H9 (cell line): ENCODE results near the gene FOXN4. TPM values are rescaled to one million over a fixed set of nuclear protein-coding genes. Genes with fewer than 3 reads are reported as not detected.

Experiments
- DNase-seq: peaks from one replicate; pipeline ENCODE4 v3.0.0-alpha.2; 2017
- H2AFZ ChIP-seq: one replicate; pipeline ENCODE4 v1.6.1; 2013; ENCODE audit warnings: mild to moderate bottlenecking, low read length, control low read depth, moderate library complexity
- H2AK5ac ChIP-seq: 2 replicates; pipeline ENCODE4 v1.6.1; 2013; ENCODE audit warnings: low read length, control low read depth, mixed read lengths; ENCODE audit not compliant: insufficient read length
- H2BK120ac ChIP-seq: one replicate; pipeline ENCODE4 v1.6.1; 2013; ENCODE audit warnings: low read depth, mild to moderate bottlenecking, low read length, control low read depth, inconsistent platforms; ENCODE audit not compliant: poor library complexity, severe bottlenecking
- H2BK12ac ChIP-seq: 2 replicates; pipeline ENCODE4 v1.6.1; 2013; ENCODE audit warnings: low read length, control low read depth, mixed read lengths, low read depth; ENCODE audit not compliant: insufficient read length
- H2BK15ac ChIP-seq: 2 replicates; pipeline ENCODE4 v1.6.1; 2013; ENCODE audit warnings: low read depth, low read length, control low read depth
- H2BK20ac ChIP-seq: one replicate; pipeline ENCODE4 v1.6.1; 2013; ENCODE audit warnings: low read depth, mild to moderate bottlenecking, low read length, control low read depth, inconsistent platforms; ENCODE audit not compliant: poor library complexity, severe bottlenecking
- H2BK5ac ChIP-seq: 2 replicates; pipeline ENCODE4 v1.6.1; 2013; ENCODE audit warnings: low read length, control low read depth, mixed read lengths; ENCODE audit not compliant: insufficient read length
- H3K14ac ChIP-seq: 2 replicates; pipeline ENCODE4 v1.6.1; 2013; ENCODE audit warnings: low read length, control low read depth; ENCODE audit not compliant: insufficient read depth
- H3K18ac ChIP-seq: 2 replicates; pipeline ENCODE4 v1.6.1; 2013; ENCODE audit warnings: low read depth, mild to moderate bottlenecking, mixed read lengths, low read length, control low read depth; ENCODE audit not compliant: insufficient read length
- H3K23ac ChIP-seq: 2 replicates; pipeline ENCODE4 v1.6.1; 2013; ENCODE audit warnings: low read length, control low read depth, mixed read lengths, low read depth; ENCODE audit not compliant: insufficient read length
- H3K23me2 ChIP-seq: 2 replicates; pipeline ENCODE4 v1.6.1; 2013; ENCODE audit warnings: low read depth, mild to moderate bottlenecking, mixed read lengths, low read length, control low read depth; ENCODE audit not compliant: insufficient read length, poor library complexity, severe bottlenecking
- H3K27ac ChIP-seq: 2 replicates; pipeline ENCODE4 v1.5.1; 2013; ENCODE audit warnings: low read length, control low read depth, mixed read lengths, low read depth; ENCODE audit not compliant: insufficient read length
- H3K27me3 ChIP-seq: 2 replicates; pipeline ENCODE4 v1.6.1; 2013; ENCODE audit warnings: low read length, control low read depth, inconsistent platforms; ENCODE audit not compliant: insufficient read depth
- H3K4ac ChIP-seq: 2 replicates; pipeline ENCODE4 v1.6.1; 2013; ENCODE audit warnings: low read depth, mild to moderate bottlenecking, control low read depth, inconsistent platforms, low read length, moderate library complexity
- H3K4me1 ChIP-seq: 2 replicates; pipeline ENCODE4 v1.6.1; 2013; ENCODE audit warnings: low read length, control low read depth, inconsistent platforms; ENCODE audit not compliant: insufficient read depth
- H3K4me2 ChIP-seq: 2 replicates; pipeline ENCODE4 v1.6.1; 2013; ENCODE audit warnings: low read length, control low read depth, mixed read lengths; ENCODE audit not compliant: insufficient read length, insufficient read depth
- H3K56ac ChIP-seq: 2 replicates; pipeline ENCODE4 v1.6.1; 2013; ENCODE audit warnings: low read depth, mild to moderate bottlenecking, mixed read lengths, low read length, control low read depth; ENCODE audit not compliant: insufficient read length
- H3K79me1 ChIP-seq: 2 replicates; pipeline ENCODE4 v1.6.1; 2013; ENCODE audit warnings: low read depth, mild to moderate bottlenecking, moderate library complexity, low read length, control low read depth, inconsistent platforms; ENCODE audit not compliant: insufficient read depth, poor library complexity, severe bottlenecking
- H3K79me2 ChIP-seq: 2 replicates; pipeline ENCODE4 v1.6.1; 2013; ENCODE audit warnings: low read length, control low read depth, inconsistent platforms; ENCODE audit not compliant: insufficient read depth
- H3K9ac ChIP-seq: 2 replicates; pipeline ENCODE4 v1.6.1; 2013; ENCODE audit warnings: low read length, control low read depth, mixed read lengths; ENCODE audit not compliant: insufficient read length; ENCODE audit errors: extremely low read depth
- H3K9me3 ChIP-seq: one replicate; pipeline ENCODE4 v1.6.1; 2013; ENCODE audit warnings: low read depth, low read length, inconsistent platforms; ENCODE audit not compliant: control insufficient read depth
- H3T11ph ChIP-seq: one replicate; pipeline ENCODE4 v1.6.1; 2013; ENCODE audit warnings: mild to moderate bottlenecking, low read length, control low read depth, inconsistent platforms
- H4K20me1 ChIP-seq: one replicate; pipeline ENCODE4 v1.6.1; 2013; ENCODE audit not compliant: control insufficient read depth, insufficient read length, insufficient read depth
- H4K5ac ChIP-seq: 2 replicates; pipeline ENCODE4 v1.6.1; 2013; ENCODE audit warnings: low read depth, mild to moderate bottlenecking, mixed read lengths, low read length, control low read depth; ENCODE audit not compliant: insufficient read length
- H4K8ac ChIP-seq: replicated peaks from 2 replicates; pipeline ENCODE4 v1.6.1; 2013; ENCODE audit warnings: low read length, control low read depth, mixed read lengths, low read depth; ENCODE audit not compliant: insufficient read length
- H4K91ac ChIP-seq: 2 replicates; pipeline ENCODE4 v1.6.1; 2013; ENCODE audit warnings: low read depth, mild to moderate bottlenecking, moderate library complexity, mixed read lengths, low read length, control low read depth; ENCODE audit not compliant: insufficient read length
- H3K27ac Mint-ChIP-seq, 3 experiments: 2 replicates in 2 of 3; 3 replicates in 1 of 3; pipeline ENCODE4 v1.8.0; 2020 to 2021; ENCODE audit warnings: mixed read lengths in 3 of 3, mild to moderate bottlenecking in 1 of 3, moderate library complexity in 1 of 3
- H3K27me3 Mint-ChIP-seq: 2 replicates; pipeline ENCODE4 v1.8.0; 2021; ENCODE audit warnings: low read depth, mild to moderate bottlenecking, moderate library complexity, mixed read lengths
- H3K36me3 Mint-ChIP-seq, 3 experiments: 2 replicates in 2 of 3; 3 replicates in 1 of 3; pipeline ENCODE4 v1.8.0; 2020 to 2021; ENCODE audit warnings: low read depth in 3 of 3, mixed read lengths in 3 of 3; ENCODE audit not compliant: insufficient read depth in 1 of 3
- H3K4me1 Mint-ChIP-seq, 2 experiments: 2 replicates each; pipeline ENCODE4 v1.8.0; 2020; ENCODE audit warnings: mixed read lengths in 2 of 2
- H3K4me3 Mint-ChIP-seq, 2 experiments: 2 replicates in 1 of 2; 3 replicates in 1 of 2; pipeline ENCODE4 v1.8.0; 2020 to 2021; ENCODE audit warnings: mild to moderate bottlenecking in 2 of 2, mixed read lengths in 2 of 2, moderate library complexity in 1 of 2
- H3K9me3 Mint-ChIP-seq, 2 experiments: 2 replicates in 1 of 2; 3 replicates in 1 of 2; pipeline ENCODE4 v1.8.0; 2020; ENCODE audit warnings: mild to moderate bottlenecking in 2 of 2, mixed read lengths in 2 of 2, moderate library complexity in 1 of 2
- CTCF ChIP-seq: fragments of 200-600 bp; sonication (generic); conservative IDR thresholded peaks from 3 replicates; pipeline ENCODE4 v1.8.0; 2021; ENCODE audit warnings: antibody characterized with exemption, mild to moderate bottlenecking
- WGBS: extraction: QIAGEN DNeasy Blood & Tissue Kit; methylation state at CpG from one replicate; pipeline ENCODE4 v1.1.7; 2013; ENCODE audit warnings: missing lambda C conversion rate, low lambda C conversion rate, mixed read lengths; ENCODE audit not compliant: insufficient read length; ENCODE audit errors: extremely low coverage; 5-methylcytosine and 5-hydroxymethylcytosine counted together
- total RNA-seq: library from RNA; stranded (reverse); gene quantifications from 2 replicates; pipeline ENCODE4 v1.2.1, GENCODE V29; 2021

FOXN4 gene
- total RNA-seq, 1 experiment from 2014 or later = 0.39 TPM

GRCh38 chr12:109278912-109279311 lies 30.2 kb downstream of the FOXN4 start:
- H4K91ac ChIP-seq = no peak overlapping the region
- no peak overlapping the region for H3K4ac ChIP-seq
- no peak overlapping the region for H2BK20ac ChIP-seq
- Mint-ChIP-seq H3K9me3 (no peaks in the 10 kb centered on the region; a peak in 1 of 5 replicates), H3K27me3 (peaks cover 3% of the 10 kb centered on the region), H3K4me1 (peaks cover 7 to 12% of the 10 kb centered on the region in 2 experiments), H3K36me3 (no peaks in the 10 kb centered on the region; a peak in 1 of 7 replicates), H3K4me3 (no peak overlapping the region), H3K27ac (peak overlapping the region in 1 of 3 experiments; percentile 71; a peak in 1 of 7 replicates)
- no peak overlapping the region for H3K56ac ChIP-seq
- H4K8ac ChIP-seq = no peak overlapping the region
- no peaks in the 10 kb centered on the region for H3K27me3 ChIP-seq
- H3K4me1 ChIP-seq = no peaks in the 10 kb centered on the region; the same call in 1 of the 2 replicates
- no peaks in the 10 kb centered on the region for H3K9me3 ChIP-seq
- H3T11ph ChIP-seq = no peak overlapping the region
- no peak overlapping the region for H3K9ac ChIP-seq
- no peaks in the 10 kb centered on the region for H3K79me1 ChIP-seq
- WGBS = no CpG with 5 or more reads among the region's 10 CpGs
- DNase-seq = no peak
- H2BK12ac ChIP-seq = no peak overlapping the region
- H4K20me1 ChIP-seq = no peaks in the 10 kb centered on the region
- H3K79me2 ChIP-seq = no peaks in the 10 kb centered on the region
- H2BK15ac ChIP-seq = no peak overlapping the region
- H2BK5ac ChIP-seq = no peak overlapping the region
- no peak overlapping the region for H4K5ac ChIP-seq
- TF ChIP-seq CTCF = no peak
- H3K23me2 ChIP-seq = no peaks in the 10 kb centered on the region
- H2BK120ac ChIP-seq = no peak overlapping the region
- no peak overlapping the region for H2AFZ ChIP-seq
- H3K23ac ChIP-seq = no peak overlapping the region
- H3K18ac ChIP-seq = no peak overlapping the region
- no peak overlapping the region for H2AK5ac ChIP-seq
- H3K27ac ChIP-seq = no peak overlapping the region
- no peak overlapping the region for H3K14ac ChIP-seq
- no peak overlapping the region for H3K4me2 ChIP-seq
